Measurements from ENCODE around the gene CTU2.

- peak in 2 of 7 experiments; percentile 15 to 16 for TF ChIP-seq CTCF (IDR thresholded peaks at IDR 0.05)
- no peak for TF ChIP-seq POLR2A (IDR thresholded peaks at IDR 0.05)
These were observed 48.8 kb downstream of the CTU2 start for GRCh38 chr16:88754912-88755744.
